NCI-H748 treated with DMSO at 0.1 percent for 48 hours (cell line): ENCODE measurements around the gene CYP4B1.

ENCODE experiments used
- DNase-seq: peaks from one replicate; lab custom pipeline; 2025; lab: John Stamatoyannopoulos, UW

Gene CYP4B1

GRCh38 chr1:46797696-46798470, 963 bp upstream of the CYP4B1 start:
- DNase-seq, result no peak

GRCh38 chr1:46800742-46801141, 1.9 kb downstream of the CYP4B1 start:
- no peak for DNase-seq

GRCh38 chr1:46801323-46802055, 2.6 kb downstream of the CYP4B1 start:
- DNase-seq, result no peak

DNA sequence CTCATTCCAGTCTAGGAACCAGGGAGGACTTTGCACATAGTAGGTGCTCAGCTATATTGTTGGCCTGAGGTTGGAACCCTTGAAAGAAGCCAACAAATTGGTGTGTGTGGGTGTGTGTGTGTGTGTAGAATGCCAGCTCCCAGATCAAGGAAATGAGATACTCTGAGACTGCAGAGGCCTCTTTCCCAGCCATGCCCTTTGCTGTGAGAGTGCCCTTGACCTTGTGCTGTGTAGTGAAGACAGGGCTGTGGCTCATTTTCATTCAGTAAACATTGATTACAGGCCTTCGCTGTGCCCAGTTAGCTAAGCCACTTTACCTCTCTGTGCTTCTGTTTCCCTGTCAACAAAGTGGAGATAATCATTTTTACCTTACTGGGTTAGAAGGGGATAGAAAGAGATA, 3.2 kb downstream of the CYP4B1 start:
- no peak for DNase-seq

GRCh38 chr1:46802901-46803574, 4.2 kb downstream of the CYP4B1 start:
- DNase-seq, result no peak

DNA sequence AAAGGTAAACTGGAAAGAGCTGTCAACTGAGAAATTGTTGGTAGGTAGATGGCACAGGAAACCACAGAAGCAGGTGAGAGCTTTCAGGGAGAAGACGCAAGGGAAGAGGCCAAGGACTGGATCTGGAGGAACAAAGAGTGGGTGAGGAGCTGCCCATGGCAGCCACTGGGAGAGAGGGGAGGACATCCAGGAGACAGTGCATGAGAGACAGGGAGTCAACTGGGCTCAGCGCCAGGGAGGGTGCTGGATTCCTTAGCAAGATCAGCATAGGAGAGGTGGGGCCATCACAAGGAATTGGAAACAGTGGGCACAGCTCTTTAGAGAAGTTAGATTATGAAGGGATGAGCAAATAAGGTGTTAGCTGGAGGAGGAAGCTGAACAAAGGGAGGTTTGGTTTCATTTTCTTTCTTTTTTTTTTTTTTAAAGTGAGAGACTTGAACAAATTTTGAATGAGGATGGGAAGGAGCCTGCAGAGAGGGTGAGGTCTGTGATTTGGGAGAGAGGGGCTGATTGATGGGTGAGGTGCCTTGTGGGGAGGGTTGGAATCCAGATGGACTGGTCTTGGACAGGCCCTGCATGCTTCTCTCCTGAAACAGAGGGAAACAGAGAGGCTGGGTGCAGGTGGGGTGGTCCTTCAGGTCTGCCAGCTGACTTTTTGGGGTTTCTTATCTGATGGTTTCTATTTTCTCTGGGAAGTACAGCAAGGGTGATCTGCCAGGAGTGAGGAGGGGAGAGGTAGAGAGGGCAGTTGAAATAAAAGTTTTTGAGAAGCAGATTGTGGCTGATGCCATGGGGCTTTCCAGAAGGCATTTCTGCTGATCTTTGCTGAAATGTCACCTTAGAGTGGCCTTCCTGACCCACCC, 5.4 kb downstream of the CYP4B1 start:
- DNase-seq, result no peak

DNA sequence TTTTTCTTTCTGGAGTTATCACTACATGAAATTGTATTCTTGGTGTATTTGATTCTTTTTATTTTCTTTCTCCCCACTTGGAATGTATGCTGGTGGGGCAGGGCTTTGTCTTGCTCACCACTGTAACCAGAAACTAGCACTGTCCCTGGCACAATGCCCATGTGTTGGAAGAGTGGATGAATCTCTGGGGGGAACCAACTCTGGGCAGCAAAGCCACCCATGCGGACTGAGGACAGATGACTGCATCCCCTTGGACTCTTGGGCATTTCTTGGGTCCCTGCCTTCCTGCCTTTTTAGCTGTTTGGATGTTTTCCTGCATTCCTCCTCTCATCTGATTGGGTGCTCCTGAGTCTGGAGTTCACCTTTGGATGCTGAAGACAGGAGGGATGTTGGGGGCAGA, 6.1 kb downstream of the CYP4B1 start:
- no peak for DNase-seq

DNA sequence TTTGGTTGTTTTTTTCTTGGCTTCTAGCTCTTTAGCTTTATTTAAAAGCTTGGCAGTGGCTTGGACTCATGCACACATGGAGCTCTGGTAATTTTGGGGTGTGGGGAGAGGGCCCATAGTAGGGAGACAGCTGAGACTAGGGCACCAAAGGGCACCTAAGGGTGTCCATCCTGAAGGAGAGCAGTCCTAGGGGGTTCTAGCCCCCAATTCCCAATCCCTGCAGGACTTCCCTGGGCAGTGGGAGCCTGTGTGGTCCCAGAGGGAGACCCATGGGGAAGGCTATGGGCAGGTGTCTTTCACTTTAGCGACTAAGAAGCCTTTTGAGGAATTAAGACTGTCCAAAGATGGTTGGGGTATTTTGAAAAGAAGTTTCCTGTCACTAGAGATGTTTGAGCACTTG, 6.9 kb downstream of the CYP4B1 start:
- DNase-seq, result no peak

DNA sequence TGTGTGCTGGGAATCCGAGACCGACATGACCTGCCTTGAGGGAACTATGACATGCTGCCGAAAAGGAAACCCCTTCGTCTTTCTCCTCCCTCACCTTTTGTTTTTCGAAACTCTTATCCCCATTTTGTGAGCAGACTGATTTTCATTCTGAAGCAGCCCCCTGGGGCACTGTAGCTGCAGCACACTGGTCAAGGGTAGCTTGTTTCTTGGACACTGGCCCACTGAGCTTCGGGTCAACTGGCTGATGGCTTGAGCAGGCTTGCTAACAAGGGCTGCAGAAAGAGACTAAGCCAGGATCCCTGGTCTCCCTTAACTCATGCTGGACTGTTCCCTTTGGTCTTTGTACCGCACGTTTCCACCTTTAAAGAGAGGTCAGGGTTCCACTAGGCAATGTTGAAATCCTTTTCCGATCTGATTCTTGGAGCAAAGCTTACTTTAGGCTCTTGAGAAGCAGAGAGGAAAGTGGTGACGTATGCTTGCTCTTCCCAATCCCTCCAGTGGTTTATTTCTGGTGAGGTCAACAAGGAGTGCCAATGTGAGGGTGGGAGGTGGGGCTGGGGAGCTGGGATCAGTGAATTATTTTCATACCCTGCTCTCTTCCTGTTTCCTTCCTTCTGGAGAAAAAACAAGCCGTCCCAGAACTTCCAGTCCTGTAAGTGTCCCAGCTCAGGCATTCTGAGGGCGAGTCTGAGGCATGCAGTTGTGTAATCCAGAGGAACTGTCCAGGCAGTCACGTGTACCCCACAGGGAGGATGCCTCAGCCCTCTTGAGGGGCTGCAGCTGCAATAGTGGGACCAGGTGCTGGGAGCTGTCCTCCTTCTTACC, 7.6 kb downstream of the CYP4B1 start:
- DNase-seq, result no peak

DNA sequence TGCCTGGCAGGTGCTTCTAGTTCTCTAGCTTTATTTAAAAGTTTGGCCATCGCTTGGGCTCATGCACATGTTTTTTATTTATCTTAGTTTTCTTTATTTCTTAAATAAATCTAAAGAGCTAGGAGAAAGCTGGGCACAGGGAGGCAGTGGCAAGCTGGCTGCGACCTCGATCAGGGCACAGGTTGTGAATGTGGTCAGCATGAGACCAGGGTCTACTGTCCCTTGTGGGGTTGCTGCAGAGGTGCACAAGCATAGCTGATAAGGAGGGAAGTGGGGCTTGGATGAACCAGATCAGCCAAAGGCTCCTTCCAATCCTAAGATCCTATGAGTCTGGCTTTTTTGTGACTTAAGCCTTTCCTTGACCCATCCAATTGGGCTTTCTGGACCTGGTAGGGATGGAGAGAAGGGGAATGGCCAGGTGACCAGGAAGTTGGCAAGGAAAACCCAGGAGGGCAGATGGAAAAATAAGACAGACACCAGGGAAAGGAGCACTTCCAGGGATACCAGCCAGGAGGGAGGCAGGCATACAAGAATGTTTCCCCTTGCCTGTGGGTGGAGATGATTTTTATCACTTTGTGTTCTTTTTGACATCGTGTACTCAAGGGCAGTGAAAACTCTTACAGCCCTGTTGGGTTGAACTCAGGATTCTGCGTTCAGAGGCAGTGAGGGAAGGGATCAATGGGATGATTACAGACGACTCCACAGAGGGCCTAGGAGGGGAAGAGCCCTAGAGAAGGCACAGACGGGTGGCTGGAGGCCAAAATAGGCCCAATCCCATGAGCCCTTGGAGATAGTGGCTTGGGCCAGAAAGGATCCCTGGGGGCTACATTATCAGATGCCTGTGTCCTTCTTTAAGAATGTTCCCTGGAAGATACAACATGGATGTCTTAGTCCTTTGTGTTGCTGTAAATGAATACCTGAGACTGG, 8.5 kb downstream of the CYP4B1 start:
- no peak for DNase-seq

DNA sequence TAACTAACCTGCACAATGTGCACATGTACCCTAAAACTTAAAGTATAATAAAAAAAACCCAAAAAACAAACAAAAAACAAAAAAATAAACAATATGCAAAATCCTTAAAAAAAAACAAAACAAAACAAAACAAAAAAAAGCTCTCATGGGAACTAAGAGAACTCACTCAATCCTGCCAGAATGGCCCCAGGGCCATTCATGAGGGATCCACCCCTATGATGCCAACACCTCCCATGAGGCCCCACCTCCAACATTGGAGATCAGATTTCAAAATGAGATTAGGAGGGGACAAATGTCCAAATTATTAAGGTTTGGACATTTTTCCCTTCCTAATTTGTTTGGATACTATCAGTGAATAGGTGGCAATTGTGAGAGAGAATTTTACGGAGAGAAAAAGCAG, 10.2 kb downstream of the CYP4B1 start:
- no peak for DNase-seq

- DNase-seq, result no peak
Observed at GRCh38 chr1:46809904-46810303, 11.1 kb downstream of the CYP4B1 start.

- no peak for DNase-seq
Observed at GRCh38 chr1:46810596-46810995, 11.8 kb downstream of the CYP4B1 start.

- DNase-seq, result no peak
Observed at GRCh38 chr1:46811053-46811452, 12.2 kb downstream of the CYP4B1 start.

DNA sequence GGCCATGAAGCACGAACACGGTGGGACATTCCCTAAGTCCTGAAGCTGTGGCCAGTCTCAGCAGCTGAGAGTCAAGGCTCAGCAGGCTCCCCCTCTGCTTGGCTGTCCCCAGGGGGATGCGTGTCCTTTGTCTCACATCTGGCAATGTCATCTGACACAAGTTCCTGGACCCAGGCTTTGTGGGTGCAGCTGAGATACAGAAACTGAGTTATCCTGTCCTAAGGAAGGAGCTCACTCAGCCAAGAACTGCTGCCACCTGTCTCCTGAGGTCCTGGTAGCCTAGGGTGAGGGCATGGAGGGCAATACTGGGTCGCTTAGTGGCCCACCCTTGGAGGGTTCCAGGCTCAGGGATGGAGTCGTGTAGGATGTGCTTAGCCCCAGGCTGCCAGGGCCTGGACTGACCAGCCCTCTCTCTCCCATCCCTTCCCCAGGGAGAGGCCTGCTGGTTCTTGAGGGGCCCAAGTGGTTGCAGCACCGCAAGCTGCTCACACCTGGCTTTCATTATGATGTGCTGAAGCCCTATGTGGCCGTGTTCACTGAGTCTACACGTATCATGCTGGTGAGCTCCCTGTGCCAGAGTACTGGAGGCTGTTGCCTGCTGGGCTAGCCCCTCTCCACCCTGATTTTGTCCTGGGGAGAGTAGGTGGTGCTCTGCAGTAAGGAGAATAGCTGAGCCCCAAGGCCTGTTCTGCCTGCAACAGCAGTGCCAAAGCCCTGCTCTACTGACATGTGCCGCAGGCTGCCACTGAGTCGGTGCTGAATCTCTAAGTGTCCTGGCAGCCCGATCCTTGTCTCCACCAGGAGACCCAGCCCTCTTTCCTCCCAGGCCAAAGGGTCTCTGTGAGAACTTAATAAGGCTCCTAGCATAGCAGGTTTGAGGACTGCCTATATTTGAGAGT, 13.5 kb downstream of the CYP4B1 start:
- no peak for DNase-seq

GRCh38 chr1:46812996-46813857, 14.4 kb downstream of the CYP4B1 start:
- no peak for DNase-seq

GRCh38 chr1:46813858-46814396, 15.1 kb downstream of the CYP4B1 start:
- DNase-seq, result no peak

- DNase-seq, result no peak
Observed at GRCh38 chr1:46815133-46815532, 16.3 kb downstream of the CYP4B1 start.
